A375 (cell line): ENCODE measurements around the gene ST3GAL6. TPM values are rescaled to one million over a fixed set of nuclear protein-coding genes. Genes with fewer than 3 reads are reported as not detected.

Source experiments
- small RNA-seq: library from RNA; depleted of rRNA; stranded (forward); fragments of <200 nt; gene quantifications from one replicate; pipeline ENCODE3, GENCODE V24; 2014
- total RNA-seq: library from RNA; depleted of rRNA; stranded (reverse); fragments of >200 nt; shearing (Covaris generic); gene quantifications from 2 replicates; pipeline ENCODE4 v1.2.3, GENCODE V29; 2014; rRNA removed

ST3GAL6 gene, protein sequence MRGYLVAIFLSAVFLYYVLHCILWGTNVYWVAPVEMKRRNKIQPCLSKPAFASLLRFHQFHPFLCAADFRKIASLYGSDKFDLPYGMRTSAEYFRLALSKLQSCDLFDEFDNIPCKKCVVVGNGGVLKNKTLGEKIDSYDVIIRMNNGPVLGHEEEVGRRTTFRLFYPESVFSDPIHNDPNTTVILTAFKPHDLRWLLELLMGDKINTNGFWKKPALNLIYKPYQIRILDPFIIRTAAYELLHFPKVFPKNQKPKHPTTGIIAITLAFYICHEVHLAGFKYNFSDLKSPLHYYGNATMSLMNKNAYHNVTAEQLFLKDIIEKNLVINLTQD
- 3.0 and 4.4 TPM in 2 replicates for total RNA-seq

DNA sequence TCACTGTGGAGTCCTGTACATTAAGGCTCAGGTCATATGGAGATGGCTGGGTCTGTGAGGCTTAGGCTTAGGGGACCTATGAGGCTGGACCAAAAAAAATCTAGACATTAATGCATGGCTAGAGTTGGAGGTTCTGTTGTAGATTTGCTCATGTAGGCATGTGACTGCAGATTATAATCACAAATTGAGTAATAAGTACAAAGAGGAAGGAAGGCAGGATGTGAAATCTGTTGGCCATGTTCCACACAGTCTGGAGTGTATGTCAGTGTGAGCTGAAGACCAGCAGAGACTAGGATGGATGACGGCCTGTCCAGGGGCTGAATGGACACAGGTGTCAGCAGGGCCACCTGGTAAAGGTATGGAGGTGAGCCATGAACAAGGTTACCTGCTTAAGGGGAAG lies at the start of gene ST3GAL6:
Gene ST3GAL6, plus strand, starts transcription at position 265 of the 400 bp plus-strand sequence. CDS start 5,101 bp downstream, outside the sequence.

Small RNA genes within 50 kb of the gene (small RNA-seq; reads per million reads assigned to genes)
- gene RNU6-26P, result not detected

Other genes with a start within 250 kb of the ST3GAL6 start
- 137 and 140 TPM in 2 replicates for gene CLDND1, start 240.4 kb upstream of the ST3GAL6 start, total RNA-seq
- gene GPR15, start 231.4 kb upstream of the ST3GAL6 start, total RNA-seq, result not detected in 2 replicates
- 58.6 and 63.0 TPM in 2 replicates for gene CPOX, start 169.7 kb upstream of the ST3GAL6 start, total RNA-seq
- 268 and 288 TPM in 2 replicates for gene DCBLD2, start 138.4 kb downstream of the ST3GAL6 start, total RNA-seq